Stimulated activated CD8-positive, alpha-beta memory T cell treated with anti-CD3 and anti-CD28 coated beads, Interleukin-7, amount 100 ng/mL, for 48 hours (primary cell): ENCODE data around the gene SHANK2.

ENCODE experiments used
- DNase-seq, 2 donors: peaks; one replicate each; pipeline ENCODE4 v3.0.0-alpha.2; 2020; ENCODE audit warnings: low read depth in 1 of 2; ENCODE audit errors: extremely low read depth in 1 of 2

Gene SHANK2

GRCh38 chr11:71222318-71223080 is 29.9 kb downstream of the SHANK2 start:
- no peak for DNase-seq

GRCh38 chr11:71221821-71222220 is 30.6 kb downstream of the SHANK2 start:
- DNase-seq = no peak

GRCh38 chr11:71221201-71221600 is 31.2 kb downstream of the SHANK2 start:
- no peak for DNase-seq

GRCh38 chr11:71218789-71219499 is 33.4 kb downstream of the SHANK2 start:
- DNase-seq = no peak

- DNase-seq = no peak
Observed at GRCh38 chr11:71215425-71215965, 36.9 kb downstream of the SHANK2 start.

- DNase-seq = no peak
Observed at GRCh38 chr11:71214553-71215424, 37.6 kb downstream of the SHANK2 start.

GRCh38 chr11:71213696-71214552 is 38.5 kb downstream of the SHANK2 start:
- DNase-seq = no peak

- DNase-seq = no peak
Observed at GRCh38 chr11:71212871-71213559, 39.4 kb downstream of the SHANK2 start.

GRCh38 chr11:71211631-71212030 is 40.7 kb downstream of the SHANK2 start:
- no peak for DNase-seq

GRCh38 chr11:71210861-71211260 is 41.5 kb downstream of the SHANK2 start:
- DNase-seq = no peak

- no peak for DNase-seq
Observed at GRCh38 chr11:71209656-71210055, 42.7 kb downstream of the SHANK2 start.

GRCh38 chr11:71209181-71209580 is 43.2 kb downstream of the SHANK2 start:
- DNase-seq = no peak

- no peak for DNase-seq
Observed at GRCh38 chr11:71208011-71208774, 44.2 kb downstream of the SHANK2 start.

- no peak for DNase-seq
Observed at GRCh38 chr11:71207563-71207962, 44.8 kb downstream of the SHANK2 start.

GRCh38 chr11:71206186-71206585 is 46.2 kb downstream of the SHANK2 start:
- no peak for DNase-seq

- no peak for DNase-seq
Observed at GRCh38 chr11:71204748-71205664, 47.4 kb downstream of the SHANK2 start.

GRCh38 chr11:71204294-71204693 is 48.1 kb downstream of the SHANK2 start:
- DNase-seq = no peak

GRCh38 chr11:71203681-71204080 is 48.7 kb downstream of the SHANK2 start:
- no peak for DNase-seq
